A549 (cell line): Measurements from ENCODE around the gene PDXK. TPM values are rescaled to one million over a fixed set of nuclear protein-coding genes. Genes with fewer than 3 reads are reported as not detected.

Experiments
- ATAC-seq, 2 experiments: fragments of 200-7000 bp in 1 of 2; fragments of >200 bp in 1 of 2; cut with Nextera tagmentation in 1 of 2; cut with Tn5 transposase in 1 of 2; 3 replicates each; pipeline versions ENCODE4 v1.8.0 to v1.9.1; 2018 to 2020; ENCODE audit warnings: mild to moderate bottlenecking in 1 of 2, moderate library complexity in 1 of 2
- CTCF ChIA-PET: fragments of 300-600 bp; sonication (Branson Sonifier 250); formaldehyde crosslinking; extraction: SDS; loops from one replicate; lab custom pipeline; 2021; ENCODE audit warnings: antibody characterized with exemption, inconsistent platforms; lab: Yijun Ruan, JAX
- POLR2A ChIA-PET: fragments of 350-600 bp; formaldehyde crosslinking; extraction: SDS; loops from one replicate; lab custom pipeline; 2021; ENCODE audit warnings: antibody characterized with exemption, inconsistent platforms; lab: Yijun Ruan, JAX
- DNase-seq, 2 experiments: peaks; one replicate each; pipeline versions ENCODE4 v3.0.0 to v3.0.0-alpha.2; 2011 to 2016; ENCODE audit warnings: low read depth in 1 of 2, low spot score in 1 of 2
- FAIRE-seq: peaks from 2 replicates; lab custom pipeline; 2011; peaks lifted over from hg19 to GRCh38; lab: Jason Lieb, UNC
- H3K27ac ChIP-seq, 2 experiments: fragments of >200 bp; sonication (Bioruptor Twin); formaldehyde crosslinking; 3 replicates each; pipeline ENCODE4 v1.5.1; 2016 to 2017
- H3K4me1 ChIP-seq: fragments of >200 bp; sonication (Bioruptor Twin); formaldehyde crosslinking; 3 replicates; pipeline ENCODE4 v1.6.1; 2016
- H3K4me2 ChIP-seq: fragments of >200 bp; sonication (Bioruptor Twin); formaldehyde crosslinking; 3 replicates; pipeline ENCODE4 v1.6.1; 2016
- H3K4me3 ChIP-seq: fragments of >200 bp; sonication (Bioruptor Twin); formaldehyde crosslinking; 3 replicates; pipeline ENCODE4 v1.5.1; 2016
- H3K9me3 ChIP-seq: fragments of >200 bp; sonication (Bioruptor Twin); formaldehyde crosslinking; 3 replicates; pipeline ENCODE4 v1.6.1; 2016
- CBX8 ChIP-seq: fragments of 200-600 bp; sonication (generic); IDR thresholded peaks from 2 replicates; pipeline ENCODE4 v1.6.1; 2016
- CHD2 ChIP-seq: fragments of 150-350 bp; IDR thresholded peaks from 2 replicates; pipeline ENCODE4 v1.6.1; 2014; ENCODE audit warnings: low read length; ENCODE audit not compliant: partially characterized antibody
- CTCF ChIP-seq: fragments of >200 bp; sonication (Bioruptor Twin); formaldehyde crosslinking; IDR thresholded peaks from 3 replicates; pipeline ENCODE4 v1.5.1; 2016
- EHF ChIP-seq: fragments of 250-450 bp; sonication (Bioruptor Pico); IDR thresholded peaks from 2 replicates; pipeline ENCODE4 v1.5.0; 2020; ENCODE audit warnings: mild to moderate bottlenecking
- EHMT2 ChIP-seq: fragments of 200-600 bp; sonication (generic); IDR thresholded peaks from 2 replicates; pipeline ENCODE4 v1.6.1; 2016; ENCODE audit warnings: antibody characterized with exemption, low read depth, mild to moderate bottlenecking, moderate library complexity
- EP300 ChIP-seq, 2 experiments: fragments of >200 bp; sonication (Bioruptor Twin); formaldehyde crosslinking; IDR thresholded peaks; 2 replicates in 1 of 2; 3 replicates in 1 of 2; pipeline ENCODE4 v1.6.1; 2016 to 2017
- FOSB ChIP-seq: fragments of 250-450 bp; sonication (Bioruptor Pico); IDR thresholded peaks from 2 replicates; pipeline ENCODE4 v1.5.0; 2020; ENCODE audit warnings: mild to moderate bottlenecking, moderate library complexity
- FOSL2 ChIP-seq, 2 experiments: fragments of 450-650 bp in 1 of 2; fragments of >200 bp in 1 of 2; sonication (Bioruptor Twin) in 1 of 2; formaldehyde crosslinking; IDR thresholded peaks; 2 replicates each; pipeline versions ENCODE4 v1.5.0 to v1.6.1; 2016 to 2020; ENCODE audit warnings: mild to moderate bottlenecking in 1 of 2, moderate library complexity in 1 of 2
- FOXS1 ChIP-seq: fragments of 250-450 bp; sonication (Bioruptor Pico); IDR thresholded peaks from 2 replicates; pipeline ENCODE4 v1.5.0; 2020; ENCODE audit warnings: mild to moderate bottlenecking, moderate library complexity
- HDAC2 ChIP-seq: fragments of 200-600 bp; sonication (generic); IDR thresholded peaks from 2 replicates; pipeline ENCODE4 v1.6.1; 2016
- HOXB5 ChIP-seq: fragments of 250-450 bp; sonication (Bioruptor Pico); IDR thresholded peaks from 2 replicates; pipeline ENCODE4 v1.5.0; 2020; ENCODE audit warnings: mild to moderate bottlenecking, moderate library complexity
- JUN ChIP-seq, 2 experiments: fragments of >200 bp; sonication (Bioruptor Twin); formaldehyde crosslinking; IDR thresholded peaks; 2 replicates in 1 of 2; 3 replicates in 1 of 2; pipeline ENCODE4 v1.6.1; 2016 to 2017
- JUNB ChIP-seq: fragments of >200 bp; sonication (Bioruptor Twin); formaldehyde crosslinking; IDR thresholded peaks from 2 replicates; pipeline ENCODE4 v1.6.1; 2016
- KDM1A ChIP-seq: fragments of 200-600 bp; sonication (generic); IDR thresholded peaks from 2 replicates; pipeline ENCODE4 v1.6.1; 2016; ENCODE audit warnings: low read depth, mild to moderate bottlenecking
- KDM5A ChIP-seq: fragments of 200-600 bp; sonication (generic); IDR thresholded peaks from 2 replicates; pipeline ENCODE4 v1.6.1; 2016; ENCODE audit warnings: antibody characterized with exemption, mild to moderate bottlenecking
- MAX ChIP-seq: IDR thresholded peaks from 2 replicates; pipeline ENCODE4 v1.6.1; 2012
- MAZ ChIP-seq: fragments of 150-350 bp; IDR thresholded peaks from 2 replicates; pipeline ENCODE4 v1.6.1; 2014; ENCODE audit warnings: antibody characterized with exemption, low read depth, low read length, borderline replicate concordance
- MYC ChIP-seq: IDR thresholded peaks from 2 replicates; pipeline ENCODE4 v1.6.1; 2012; ENCODE audit warnings: mild to moderate bottlenecking, inconsistent platforms, low read length, improper control_type of control experiment, borderline replicate concordance
- NPAS2 ChIP-seq: fragments of 250-450 bp; sonication (Bioruptor Pico); IDR thresholded peaks from 2 replicates; pipeline ENCODE4 v1.8.0; 2022; ENCODE audit warnings: mild to moderate bottlenecking, moderate library complexity, borderline replicate concordance
- PBX3 ChIP-seq: IDR thresholded peaks from 2 replicates; pipeline ENCODE4 v1.6.1; 2012
- PHF8 ChIP-seq: fragments of 200-600 bp; sonication (generic); IDR thresholded peaks from 2 replicates; pipeline ENCODE4 v1.6.1; 2016; ENCODE audit warnings: low read depth, mild to moderate bottlenecking, antibody characterized with exemption, moderate library complexity, borderline replicate concordance
- POLR2AphosphoS2 ChIP-seq: conservative IDR thresholded peaks from 2 replicates; pipeline ENCODE4 v1.6.1; 2012; ENCODE audit warnings: low read length, improper control_type of control experiment, inconsistent platforms
- RARB ChIP-seq: fragments of 250-450 bp; sonication (Bioruptor Pico); IDR thresholded peaks from 2 replicates; pipeline ENCODE4 v1.8.0; 2021; ENCODE audit warnings: mild to moderate bottlenecking, moderate library complexity
- RFX5 ChIP-seq: fragments of 450-650 bp; IDR thresholded peaks from 2 replicates; pipeline ENCODE4 v1.7.1; 2014; ENCODE audit warnings: antibody characterized with exemption, mild to moderate bottlenecking, moderate library complexity
- TP53 ChIP-seq: fragments of 250-450 bp; sonication (Bioruptor Pico); IDR thresholded peaks from 2 replicates; pipeline ENCODE4 v1.5.0; 2021; ENCODE audit warnings: mild to moderate bottlenecking, moderate library complexity
- USF2 ChIP-seq: fragments of 450-650 bp; IDR thresholded peaks from 2 replicates; pipeline ENCODE4 v1.6.1; 2014; ENCODE audit warnings: antibody characterized with exemption
- ZFP36 ChIP-seq: fragments of 450-650 bp; IDR thresholded peaks from 2 replicates; pipeline ENCODE4 v1.6.1; 2014; ENCODE audit warnings: borderline replicate concordance; ENCODE audit not compliant: partially characterized antibody
- ZSCAN20 ChIP-seq: fragments of 250-450 bp; sonication (Bioruptor Pico); IDR thresholded peaks from 2 replicates; pipeline ENCODE4 v1.8.0; 2022; ENCODE audit warnings: mild to moderate bottlenecking, moderate library complexity
- WGBS: methylation state at CpG from one replicate; pipeline ENCODE4 v1.1.6; 2017; ENCODE audit errors: missing lambda C conversion rate; 5-methylcytosine and 5-hydroxymethylcytosine counted together
- polyA plus RNA-seq, 4 experiments: library from polyadenylated mRNA; depleted of rRNA in 3 of 4; stranded (reverse); fragments of >200 nt; fragmentation: RNase III in 1 of 4; extraction: RNeasy Plus Mini Kit Qiagen cat#74134 plus additional on column Dnase treatment in 1 of 4; gene quantifications; 2 replicates in 3 of 4; 3 replicates in 1 of 4; pipeline ENCODE4 v1.2.3, GENCODE V29; 2011 to 2017

The PDXK gene
- polyA plus RNA-seq, 2 of the 4 experiments (the other 2 are of a cell fraction), result 220 to 292 TPM

- no peaks in the 10 kb centered on the region for H3K9me3 ChIP-seq
- H3K27ac ChIP-seq, result no peak overlapping the region
- DNase-seq (no peak), ATAC-seq (no peak), FAIRE-seq (no peak)
- no peak for TF ChIP-seq PHF8
- TF ChIP-seq EP300 (IDR thresholded peaks at IDR 0.05), result no peak
- TF ChIP-seq KDM1A, result no peak
- no peak for TF ChIP-seq NPAS2 (CRISPR knock-in tag)
- no peak for TF ChIP-seq FOSL2 (IDR thresholded peaks at IDR 0.05)
- TF ChIP-seq FOSL2 (CRISPR knock-in tag; IDR thresholded peaks at IDR 0.05), result no peak
- TF ChIP-seq CTCF, result no peak
- TF ChIP-seq JUN (IDR thresholded peaks at IDR 0.05), result no peak
- TF ChIP-seq CHD2, result no peak
- TF ChIP-seq MYC, result no peak
- no peak for TF ChIP-seq KDM5A
- TF ChIP-seq HDAC2, result no peak
- CTCF ChIA-PET, result interaction anchor here (1.3 kb wide), 1 partner anchor 12 kb away, joined by 3 read pairs; no protein-coding TSS in a partner anchor
- H3K4me2 ChIP-seq, result no peak overlapping the region
- WGBS, result 97% methylated on average over 24 of the region's 25 CpGs
- no peak overlapping the region for H3K4me3 ChIP-seq
- no peaks in the 10 kb centered on the region for H3K4me1 ChIP-seq
- POLR2A ChIA-PET, result interaction anchor here (0.6 to 1.3 kb wide), 2 partner anchors 21 to 37 kb away, joined by 3 to 5 read pairs; no protein-coding TSS in a partner anchor
Measured at GRCh38 chr21:43691086-43691795, 27.7 kb upstream of the PDXK start.

GRCh38 chr21:43691801-43692200 lies 27.1 kb upstream of the PDXK start:
- Histone ChIP-seq H3K4me2 (no peak overlapping the region), H3K9me3 (no peaks in the 10 kb centered on the region), H3K4me1 (no peaks in the 10 kb centered on the region), H3K4me3 (no peak overlapping the region), H3K27ac (no peak overlapping the region)
- POLR2A ChIA-PET, result interaction anchor here (1.3 kb wide), 1 partner anchor 37 kb away, joined by 3 read pairs; no protein-coding TSS in a partner anchor
- FAIRE-seq (no peak), ATAC-seq (no peak), DNase-seq (no peak)
- WGBS, result 86% methylated on average over 10 of the region's 10 CpGs
- no peak for TF ChIP-seq USF2
- TF ChIP-seq ZFP36, result no peak
- TF ChIP-seq JUN (IDR thresholded peaks at IDR 0.05), result no peak
- no peak for TF ChIP-seq RFX5
- TF ChIP-seq FOSB (CRISPR knock-in tag), result no peak
- no peak for TF ChIP-seq EHMT2
- no peak for TF ChIP-seq EP300 (IDR thresholded peaks at IDR 0.05)
- CTCF ChIA-PET, result interaction anchor here (1.3 kb wide), 1 partner anchor 13 kb away, joined by 3 read pairs; no protein-coding TSS in a partner anchor

- 77% methylated on average over 7 of the region's 8 CpGs for WGBS
- DNase-seq (no peak), FAIRE-seq (no peak), ATAC-seq (no peak)
- no peak overlapping the region for H3K4me2 ChIP-seq
- no peak overlapping the region for H3K27ac ChIP-seq
- peaks cover 7% of the 10 kb centered on the region for H3K4me1 ChIP-seq
- H3K9me3 ChIP-seq, result no peaks in the 10 kb centered on the region
- ChIA-PET CTCF (interaction anchor here (1.0 kb wide), 1 partner anchor 10 kb away, joined by 3 read pairs; no protein-coding TSS in a partner anchor), POLR2A (no interaction called here)
- no peak overlapping the region for H3K4me3 ChIP-seq
- TF ChIP-seq KDM5A, result no peak
- TF ChIP-seq CBX8, result no peak
- no peak for TF ChIP-seq JUNB
- no peak for TF ChIP-seq RARB (CRISPR knock-in tag)
- TF ChIP-seq FOXS1 (CRISPR knock-in tag), result no peak
- no peak for TF ChIP-seq MAZ
- no peak for TF ChIP-seq TP53 (CRISPR knock-in tag)
- no peak for TF ChIP-seq MYC
- TF ChIP-seq ZSCAN20 (CRISPR knock-in tag), result no peak
- TF ChIP-seq PBX3, result no peak
- TF ChIP-seq MAX, result no peak
- TF ChIP-seq EHF (CRISPR knock-in tag), result no peak
- TF ChIP-seq HOXB5 (CRISPR knock-in tag), result no peak
- no peak for TF ChIP-seq POLR2AphosphoS2
Measured at GRCh38 chr21:43692949-43693348, 26.0 kb upstream of the PDXK start.
